ENCODE data around the gene SRPK1. TPM values are rescaled to one million over a fixed set of nuclear protein-coding genes. Genes with fewer than 3 reads are reported as not detected.

SRPK1 gene
- total and polyA plus RNA-seq, 2 of the 13 experiments (the other 11 are each of a cell fraction or from before 2014, with no cell fraction given), result 56.4 to 142 TPM

DNA sequence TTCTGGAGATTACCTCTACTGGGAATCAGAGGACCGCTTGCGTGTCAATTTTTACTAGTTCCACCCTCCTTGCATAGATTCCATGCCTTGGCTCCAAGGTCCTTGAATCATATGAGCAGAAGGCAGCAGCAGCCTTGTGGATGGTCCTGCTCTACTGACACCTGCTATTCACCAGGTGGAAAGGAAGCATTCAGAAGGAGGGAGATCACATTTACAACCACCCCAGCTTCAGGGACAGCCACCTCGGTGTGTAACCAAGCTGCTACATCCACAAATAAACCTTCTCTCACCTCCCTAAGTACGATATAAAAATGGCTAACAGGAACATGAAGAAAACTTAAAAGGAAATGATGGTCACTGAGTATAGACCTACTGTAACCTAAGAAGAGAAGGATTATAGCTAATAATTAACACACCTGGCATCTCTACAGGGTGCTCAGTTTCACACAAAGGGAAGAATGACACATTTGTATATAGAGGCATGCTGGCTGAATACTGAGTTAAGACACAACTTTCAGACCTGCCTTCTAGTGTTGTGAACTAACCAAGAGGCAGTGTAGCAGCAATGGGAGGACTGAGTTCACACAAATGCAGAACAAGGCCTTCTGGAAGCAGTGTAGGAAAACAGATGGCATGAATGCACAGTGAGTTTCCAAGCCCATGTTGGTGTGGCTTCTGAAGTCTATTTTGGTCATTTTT lies 46.3 kb upstream of the SRPK1 start (continued):
- TF ChIP-seq LCORL (IDR thresholded peaks at IDR 0.05) (no peak), LCORL (CRISPR knock-in tag; IDR thresholded peaks at IDR 0.05) (0 out of 2 replicates have a peak, but pooled peaks have one; percentile 45), NBN (conservative IDR thresholded peaks at IDR 0.05) (no peak), SIN3A (IDR thresholded peaks at IDR 0.05; ENCODE audit: borderline replicate concordance, low read depth, low read length) (no peak), KDM5B (CRISPR knock-in tag; IDR thresholded peaks at IDR 0.05; ENCODE audit: borderline replicate concordance) (no peak), POLR2AphosphoS2 (IDR thresholded peaks at IDR 0.05; ENCODE audit: low read depth, low read length) (no peak), ZFX (CRISPR knock-in tag; IDR thresholded peaks at IDR 0.05; ENCODE audit: low read depth) (no peak), TOPORS (CRISPR knock-in tag; IDR thresholded peaks at IDR 0.05) (peak; percentile 37; the same call in 1 of the 2 replicates), POLR2G (IDR thresholded peaks at IDR 0.05; ENCODE audit: low read depth, low read length) (no peak), MAFK (conservative IDR thresholded peaks at IDR 0.05 in 1 of 2, IDR thresholded peaks at IDR 0.05 in 1 of 2; ENCODE audit: low read length in 2 of 2) (no peak), CENPX (CRISPR knock-in tag; IDR thresholded peaks at IDR 0.05) (no peak), ZC3H4 (CRISPR knock-in tag; IDR thresholded peaks at IDR 0.05; ENCODE audit: borderline replicate concordance) (no peak), TARDBP (CRISPR knock-in tag; IDR thresholded peaks at IDR 0.05) (peak; percentile 35; the same call in 1 of the 2 replicates), FOXA3 (CRISPR knock-in tag; IDR thresholded peaks at IDR 0.05) (peak; percentile 34), ZNF484 (CRISPR knock-in tag; IDR thresholded peaks at IDR 0.05; ENCODE audit: borderline replicate concordance, low read depth) (no peak), SOX5 (CRISPR knock-in tag; IDR thresholded peaks at IDR 0.05; ENCODE audit: borderline replicate concordance) (peak; percentile 58; the same call in 1 of the 2 replicates), ZMAT3 (CRISPR knock-in tag; conservative IDR thresholded peaks at IDR 0.05) (no peak), KLF16 (CRISPR knock-in tag; IDR thresholded peaks at IDR 0.05) (no peak), ZEB1 (IDR thresholded peaks at IDR 0.05; ENCODE audit: insufficient replicate concordance, low read depth) (no peak), RBFOX2 (IDR thresholded peaks at IDR 0.05; ENCODE audit: low read depth, low read length) (no peak), WIZ (CRISPR knock-in tag; IDR thresholded peaks at IDR 0.05) (no peak), SRY (CRISPR knock-in tag; IDR thresholded peaks at IDR 0.05) (no peak), KLF15 (CRISPR knock-in tag; IDR thresholded peaks at IDR 0.05; ENCODE audit: borderline replicate concordance) (no peak)
- TF ChIP-seq, protein P1, sequence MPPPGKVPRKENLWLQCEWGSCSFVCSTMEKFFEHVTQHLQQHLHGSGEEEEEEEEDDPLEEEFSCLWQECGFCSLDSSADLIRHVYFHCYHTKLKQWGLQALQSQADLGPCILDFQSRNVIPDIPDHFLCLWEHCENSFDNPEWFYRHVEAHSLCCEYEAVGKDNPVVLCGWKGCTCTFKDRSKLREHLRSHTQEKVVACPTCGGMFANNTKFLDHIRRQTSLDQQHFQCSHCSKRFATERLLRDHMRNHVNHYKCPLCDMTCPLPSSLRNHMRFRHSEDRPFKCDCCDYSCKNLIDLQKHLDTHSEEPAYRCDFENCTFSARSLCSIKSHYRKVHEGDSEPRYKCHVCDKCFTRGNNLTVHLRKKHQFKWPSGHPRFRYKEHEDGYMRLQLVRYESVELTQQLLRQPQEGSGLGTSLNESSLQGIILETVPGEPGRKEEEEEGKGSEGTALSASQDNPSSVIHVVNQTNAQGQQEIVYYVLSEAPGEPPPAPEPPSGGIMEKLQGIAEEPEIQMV (CRISPR knock-in tag; IDR thresholded peaks at IDR 0.05; ENCODE audit: low read depth), result no peak
- TF ChIP-seq, protein P2, sequence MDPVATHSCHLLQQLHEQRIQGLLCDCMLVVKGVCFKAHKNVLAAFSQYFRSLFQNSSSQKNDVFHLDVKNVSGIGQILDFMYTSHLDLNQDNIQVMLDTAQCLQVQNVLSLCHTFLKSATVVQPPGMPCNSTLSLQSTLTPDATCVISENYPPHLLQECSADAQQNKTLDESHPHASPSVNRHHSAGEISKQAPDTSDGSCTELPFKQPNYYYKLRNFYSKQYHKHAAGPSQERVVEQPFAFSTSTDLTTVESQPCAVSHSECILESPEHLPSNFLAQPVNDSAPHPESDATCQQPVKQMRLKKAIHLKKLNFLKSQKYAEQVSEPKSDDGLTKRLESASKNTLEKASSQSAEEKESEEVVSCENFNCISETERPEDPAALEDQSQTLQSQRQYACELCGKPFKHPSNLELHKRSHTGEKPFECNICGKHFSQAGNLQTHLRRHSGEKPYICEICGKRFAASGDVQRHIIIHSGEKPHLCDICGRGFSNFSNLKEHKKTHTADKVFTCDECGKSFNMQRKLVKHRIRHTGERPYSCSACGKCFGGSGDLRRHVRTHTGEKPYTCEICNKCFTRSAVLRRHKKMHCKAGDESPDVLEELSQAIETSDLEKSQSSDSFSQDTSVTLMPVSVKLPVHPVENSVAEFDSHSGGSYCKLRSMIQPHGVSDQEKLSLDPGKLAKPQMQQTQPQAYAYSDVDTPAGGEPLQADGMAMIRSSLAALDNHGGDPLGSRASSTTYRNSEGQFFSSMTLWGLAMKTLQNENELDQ (CRISPR knock-in tag; IDR thresholded peaks at IDR 0.05; ENCODE audit: borderline replicate concordance), result no peak
- TF ChIP-seq, protein P3, sequence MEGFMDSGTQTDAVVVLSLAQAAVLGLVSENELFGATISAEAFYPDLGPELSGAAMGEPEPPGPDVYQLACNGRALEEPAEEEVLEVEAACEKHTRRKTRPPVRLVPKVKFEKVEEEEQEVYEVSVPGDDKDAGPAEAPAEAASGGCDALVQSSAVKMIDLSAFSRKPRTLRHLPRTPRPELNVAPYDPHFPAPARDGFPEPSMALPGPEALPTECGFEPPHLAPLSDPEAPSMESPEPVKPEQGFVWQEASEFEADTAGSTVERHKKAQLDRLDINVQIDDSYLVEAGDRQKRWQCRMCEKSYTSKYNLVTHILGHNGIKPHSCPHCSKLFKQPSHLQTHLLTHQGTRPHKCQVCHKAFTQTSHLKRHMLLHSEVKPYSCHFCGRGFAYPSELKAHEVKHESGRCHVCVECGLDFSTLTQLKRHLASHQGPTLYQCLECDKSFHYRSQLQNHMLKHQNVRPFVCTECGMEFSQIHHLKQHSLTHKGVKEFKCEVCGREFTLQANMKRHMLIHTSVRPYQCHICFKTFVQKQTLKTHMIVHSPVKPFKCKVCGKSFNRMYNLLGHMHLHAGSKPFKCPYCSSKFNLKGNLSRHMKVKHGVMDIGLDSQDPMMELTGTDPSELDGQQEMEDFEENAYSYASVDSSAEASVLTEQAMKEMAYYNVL (CRISPR knock-in tag; IDR thresholded peaks at IDR 0.05; ENCODE audit: borderline replicate concordance), result 0 out of 2 replicates have a peak, but pooled peaks have one; percentile 42

All from HepG2 (cell line).